ENCODE data around the gene TUG1. TPM values are rescaled to one million over a fixed set of nuclear protein-coding genes. Genes with fewer than 3 reads are reported as not detected.

The TUG1 gene
- total and polyA plus RNA-seq, 2 of the 4 experiments (the other 2 are of a cell fraction), result 60.6 to 68.8 TPM

DNA sequence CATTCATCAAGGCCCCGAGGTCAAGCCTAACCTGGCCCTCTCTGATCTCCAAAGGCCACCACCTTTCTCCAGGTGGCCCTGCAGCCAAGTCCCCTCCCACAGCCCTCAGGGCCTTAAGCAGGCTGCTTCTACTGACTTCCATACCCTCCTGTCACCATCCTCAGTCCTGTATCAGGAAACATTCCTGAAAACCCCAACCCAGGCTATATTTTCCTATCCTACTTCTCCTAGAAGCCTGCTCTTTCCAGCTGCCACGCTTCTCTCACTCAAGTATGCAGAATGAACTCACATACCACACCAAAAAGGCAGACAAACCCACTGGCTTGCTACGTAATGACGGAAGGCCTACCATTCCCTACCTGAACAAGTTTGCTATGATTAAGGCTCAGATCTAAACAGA, 24.1 kb upstream of the TUG1 start:
- no peaks in the 10 kb centered on the region for H3K9me3 ChIP-seq (ENCODE audit: control insufficient read depth, insufficient read depth, low read length)
- no peak overlapping the region for H3K23ac ChIP-seq (ENCODE audit: low read depth, low read length)
- H3K79me1 ChIP-seq (ENCODE audit: low read depth in 1 of 2, low read length in 2 of 2), result peaks cover 12 to 42% of the 10 kb centered on the region in 2 experiments; a peak in 3 of 4 replicates
- H2BK15ac ChIP-seq (ENCODE audit: low read depth, low read length), result no peak overlapping the region
- no TSS peak for BruUV-seq (replicated peaks)
- no peak overlapping the region for H4K91ac ChIP-seq (ENCODE audit: insufficient read depth, low read depth, low read length)
- H2BK5ac ChIP-seq (ENCODE audit: low read depth, low read length, poor library complexity, severe bottlenecking), result no peak overlapping the region
- ChIA-PET CTCF (no interaction called here), POLR2A (ENCODE audit: unreplicated experiment) (no interaction called here)
- peaks cover 3% of the 10 kb centered on the region; the same call in 1 of the 2 replicates for H3K9me1 ChIP-seq (ENCODE audit: insufficient read depth, low read length)
- WGBS, 2 experiments (ENCODE audit: extremely low coverage in 2 of 2, insufficient read length in 1 of 2), result 100% methylated on average over 2 of the region's 4 CpGs; no CpG with 5 or more reads in 1 of the 2 experiments
- in situ Hi-C loops (cut with MboI; ENCODE audit: low sequenced_read_pairs), result loop anchor here (5.0 to 10.0 kb wide), 3 partner anchors 142 to 290 kb away; no protein-coding TSS in a partner anchor
- H3K14ac ChIP-seq (replicated peaks; ENCODE audit: low read depth, low read length), result no peak overlapping the region
- no peak overlapping the region for H2BK120ac ChIP-seq (ENCODE audit: low read depth, low read length)
- H4K20me1 ChIP-seq (ENCODE audit: insufficient read depth, low read length), result peaks cover 4% of the 10 kb centered on the region; the same call in 1 of the 2 replicates
- H3K4ac ChIP-seq (ENCODE audit: low read depth, low read length), result no peak overlapping the region
- H2AK9ac ChIP-seq (replicated peaks; ENCODE audit: low read depth, low read length, poor library complexity), result no peak overlapping the region
- H3K4me3 ChIP-seq (ENCODE audit: insufficient read depth, low read depth, low read length), result no peak overlapping the region
- H3K56ac ChIP-seq (ENCODE audit: extremely low read depth, insufficient read depth, low read length), result no peak overlapping the region
- TF ChIP-seq SMC3 (IDR thresholded peaks at IDR 0.05; ENCODE audit: low read depth, low read length) (no peak), CHD1 (IDR thresholded peaks at IDR 0.05; ENCODE audit: low read depth, low read length) (no peak), NFE2L2 (IDR thresholded peaks at IDR 0.05; ENCODE audit: low read depth, low read length) (no peak), RFX5 (IDR thresholded peaks at IDR 0.05; ENCODE audit: low read depth, low read length) (no peak)
- no peak overlapping the region for H2AFZ ChIP-seq (replicated peaks; ENCODE audit: low read length, poor library complexity)
- H3K18ac ChIP-seq (ENCODE audit: low read depth, low read length), result no peak overlapping the region
- H3K4me2 ChIP-seq (ENCODE audit: low read depth, low read length), result no peak overlapping the region
- H3K9ac ChIP-seq (ENCODE audit: low read depth, low read length), result no peak overlapping the region
- no peak for ATAC-seq (ENCODE audit: low read depth)
- H3K27ac ChIP-seq (ENCODE audit: insufficient read depth, low read length), result no peak overlapping the region
- no peak for DNase-seq
- H3K4me1 ChIP-seq (ENCODE audit: control insufficient read depth, insufficient read depth, low read length), result peaks cover 2% of the 10 kb centered on the region
- intact Hi-C loops (cut with micrococcal nuclease), result no loop called here
- H4K8ac ChIP-seq (ENCODE audit: low read depth in 2 of 2, low read length in 2 of 2), result no peak overlapping the region
- no peak overlapping the region for H4K5ac ChIP-seq (ENCODE audit: low read depth, low read length)
- no peak overlapping the region for H2BK20ac ChIP-seq (ENCODE audit: low read depth, low read length)
- dilution Hi-C loops (cut with HindIII; ENCODE audit: low sequenced_read_pairs, unreplicated experiment), result no loop called here
- no peaks in the 10 kb centered on the region for H3K27me3 ChIP-seq (ENCODE audit: control insufficient read depth, insufficient read depth, low read length)
- peaks cover 78% of the 10 kb centered on the region for H3K36me3 ChIP-seq (ENCODE audit: control insufficient read depth, insufficient read depth, low read length)
- H2AK5ac ChIP-seq (ENCODE audit: low read depth, low read length), result no peak overlapping the region

Measured in IMR-90 (cell line).